Activated naive CD8-positive, alpha-beta T cell (primary cell): ENCODE data around the gene BSG.
A peak's percentile ranks its signal among the peaks of the same experiment; 100 is the strongest.
"Not testable (repeated sequence)": the region's sequence is repeated elsewhere in the genome, so short reads cannot be mapped to it uniquely, and the experiment has no call there.

Experiments used
- H3K27ac Mint-ChIP-seq: one replicate; pipeline ENCODE4 v1.8.0; 2021; ENCODE audit warnings: mixed read lengths
- H3K27me3 Mint-ChIP-seq: one replicate; pipeline ENCODE4 v1.8.0; 2021; ENCODE audit warnings: mixed read lengths
- H3K36me3 Mint-ChIP-seq: one replicate; pipeline ENCODE4 v1.8.0; 2021; ENCODE audit warnings: mixed read lengths
- H3K4me1 Mint-ChIP-seq: one replicate; pipeline ENCODE4 v1.8.0; 2021; ENCODE audit warnings: low read depth, mixed read lengths
- H3K4me3 Mint-ChIP-seq: one replicate; pipeline ENCODE4 v1.8.0; 2021; ENCODE audit warnings: mild to moderate bottlenecking, mixed read lengths
- H3K9me3 Mint-ChIP-seq: one replicate; pipeline ENCODE4 v1.8.0; 2021; ENCODE audit warnings: low read depth, mixed read lengths

Gene BSG

DNA sequence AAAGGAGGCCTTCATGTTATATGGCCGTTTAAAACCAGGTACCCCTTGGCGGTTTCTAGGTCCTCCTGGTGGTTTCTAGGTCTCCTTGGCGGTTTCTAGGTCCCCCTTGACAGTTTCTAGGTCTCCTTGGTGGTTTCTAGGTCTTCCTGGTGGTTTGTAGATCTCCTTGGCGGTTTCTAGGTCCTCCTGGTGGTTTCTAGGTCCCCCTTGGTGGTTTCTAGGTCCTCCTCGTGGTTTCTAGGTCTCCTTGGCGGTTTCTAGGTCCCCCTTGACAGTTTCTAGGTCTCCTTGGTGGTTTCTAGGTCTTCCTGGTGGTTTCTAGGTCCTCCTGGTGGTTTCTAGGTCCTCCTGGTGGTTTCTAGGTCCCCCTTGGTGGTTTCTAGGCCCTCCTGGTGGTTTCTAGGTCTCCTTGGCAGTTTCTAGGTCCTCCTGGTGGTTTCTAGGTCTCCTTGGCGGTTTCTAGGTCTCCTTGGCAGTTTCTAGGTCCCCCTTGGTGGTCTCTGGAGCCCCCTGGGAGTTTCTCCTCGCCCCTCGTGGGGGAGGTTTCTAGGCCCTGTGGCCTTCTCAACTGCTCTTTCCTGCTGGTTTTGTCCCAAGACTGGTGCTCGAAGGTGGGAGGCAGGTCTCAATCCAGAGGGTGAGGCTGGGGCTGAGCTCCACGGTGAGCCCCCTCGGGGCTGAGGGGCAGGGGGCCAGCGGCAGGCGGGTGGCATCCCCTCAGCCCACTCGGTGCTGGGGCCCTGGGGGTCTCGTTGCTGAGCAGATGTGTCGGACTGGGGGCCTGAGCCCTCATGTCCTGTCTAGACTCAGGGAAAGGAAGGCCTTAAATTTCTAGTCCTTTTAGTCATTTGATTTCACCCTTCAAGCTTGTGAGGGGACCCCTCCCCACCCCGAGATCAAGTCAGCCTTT lies 25.3 kb downstream of the BSG start:
- Mint-ChIP-seq H3K27me3 (no peaks in the 10 kb centered on the region), H3K4me3 (no peak overlapping the region), H3K27ac (no peak overlapping the region), H3K36me3 (no peaks in the 10 kb centered on the region), H3K4me1 (no peaks in the 10 kb centered on the region), H3K9me3 (no peaks in the 10 kb centered on the region)

DNA sequence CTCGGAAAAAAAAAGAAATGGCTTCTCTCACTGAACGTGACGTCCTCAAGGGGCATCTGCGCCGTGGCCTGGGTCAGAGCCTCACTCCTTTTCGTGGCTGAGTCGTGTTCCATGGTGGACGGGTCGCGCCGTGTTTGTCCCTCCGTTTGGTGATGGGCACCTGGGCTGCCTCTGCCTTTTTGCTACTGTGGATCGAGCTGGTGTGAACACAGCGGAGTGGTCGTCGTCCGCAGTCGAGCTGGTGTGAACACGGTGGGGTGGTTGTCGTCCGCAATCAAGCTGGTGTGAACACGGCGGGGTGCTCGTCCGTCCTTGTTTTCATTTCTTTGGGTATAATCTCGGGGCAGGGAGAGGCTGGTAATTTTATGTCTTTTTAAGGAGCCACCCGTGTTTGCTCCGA lies 28.9 kb downstream of the BSG start:
- Mint-ChIP-seq H3K36me3 (no peaks in the 10 kb centered on the region), H3K4me3 (no peak overlapping the region), H3K9me3 (no peaks in the 10 kb centered on the region), H3K27ac (no peak overlapping the region), H3K4me1 (no peaks in the 10 kb centered on the region), H3K27me3 (no peaks in the 10 kb centered on the region)

DNA sequence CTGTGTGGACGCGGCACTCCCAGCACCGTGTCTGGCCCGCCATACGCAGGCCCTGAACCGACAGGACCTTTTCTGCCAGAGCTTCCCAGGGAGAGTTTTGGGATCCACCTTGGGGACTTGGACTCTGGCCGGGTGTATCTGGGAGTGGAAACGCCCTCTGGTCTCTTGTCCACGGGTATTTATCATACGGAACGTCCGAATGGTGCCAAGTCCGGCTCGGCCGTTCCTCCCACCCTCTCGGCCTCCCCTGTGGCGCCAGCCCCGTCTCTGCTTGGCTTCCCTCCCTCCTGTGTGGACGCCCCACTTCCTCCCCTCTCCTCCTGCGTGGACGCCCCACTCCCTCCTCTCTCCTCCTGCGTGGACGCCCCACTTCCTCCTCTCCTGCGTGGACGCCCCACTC lies 29.4 kb downstream of the BSG start:
- H3K36me3 Mint-ChIP-seq = no peaks in the 10 kb centered on the region
- no peak overlapping the region for H3K4me3 Mint-ChIP-seq
- H3K4me1 Mint-ChIP-seq = no peaks in the 10 kb centered on the region
- H3K27ac Mint-ChIP-seq = no peak overlapping the region
- no peaks in the 10 kb centered on the region for H3K27me3 Mint-ChIP-seq
- no peaks in the 10 kb centered on the region for H3K9me3 Mint-ChIP-seq

DNA sequence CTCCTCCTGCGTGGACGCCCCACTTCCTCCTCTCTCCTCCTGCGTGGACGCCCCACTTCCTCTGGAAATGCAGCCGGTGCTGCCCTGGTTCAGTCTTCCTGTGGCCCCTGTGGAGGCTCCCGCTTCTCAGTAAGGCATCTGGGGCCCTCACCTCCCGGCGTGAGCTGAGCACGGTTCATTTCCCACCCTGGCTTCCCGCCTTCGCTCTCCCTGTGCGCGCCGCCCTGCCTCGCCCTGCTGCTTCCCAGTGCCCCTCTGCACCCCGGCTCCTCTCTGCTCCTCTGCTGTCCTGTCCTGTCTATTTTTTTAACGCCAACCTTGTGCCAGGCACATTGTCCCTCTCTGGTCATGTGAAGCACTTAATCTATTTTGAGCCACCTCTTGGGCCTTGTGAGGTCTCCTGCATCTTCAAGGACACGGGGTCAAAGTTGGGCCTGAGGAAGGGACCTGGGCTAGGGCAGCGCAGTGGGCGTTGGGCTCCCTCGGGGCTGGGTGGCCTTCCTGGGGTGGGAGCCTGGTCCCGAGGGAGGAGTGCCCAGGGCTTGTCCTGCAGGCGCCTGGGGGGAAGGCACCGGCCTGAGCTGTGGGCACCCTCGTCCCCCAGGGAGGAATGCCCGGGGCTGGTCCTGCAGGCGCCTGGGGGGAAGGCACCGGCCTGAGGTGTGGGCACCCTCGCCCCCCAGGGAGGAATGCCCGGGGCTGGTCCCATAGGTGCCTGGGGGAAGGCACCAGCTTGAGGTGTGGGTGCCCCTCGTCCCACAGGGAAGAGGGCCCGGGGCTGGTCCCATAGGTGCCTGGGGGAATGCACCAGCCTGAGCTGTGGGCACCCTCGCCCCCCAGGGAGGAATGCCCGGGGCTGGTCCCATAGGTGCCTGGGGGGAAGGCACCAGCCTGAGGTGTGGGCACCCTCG lies 30.2 kb downstream of the BSG start:
- Mint-ChIP-seq H3K4me1 (peaks cover 1% of the 10 kb centered on the region), H3K27me3 (no peaks in the 10 kb centered on the region), H3K27ac (no peak overlapping the region), H3K4me3 (no peak overlapping the region), H3K36me3 (no peaks in the 10 kb centered on the region), H3K9me3 (no peaks in the 10 kb centered on the region)

DNA sequence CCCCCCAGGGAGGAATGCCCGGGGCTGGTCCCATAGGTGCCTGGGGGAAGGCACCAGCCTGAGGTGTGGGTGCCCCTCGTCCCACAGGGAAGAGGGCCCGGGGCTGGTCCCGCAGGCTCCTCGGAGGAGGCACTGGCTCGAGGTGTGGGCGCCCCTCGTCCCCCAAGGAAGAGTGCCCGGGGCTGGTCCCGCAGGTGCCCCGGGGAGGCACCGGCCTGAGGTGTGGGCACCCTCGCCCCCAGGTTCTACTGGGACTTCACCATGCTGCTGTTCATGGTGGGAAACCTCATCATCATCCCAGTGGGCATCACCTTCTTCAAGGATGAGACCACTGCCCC lies 30.9 kb downstream of the BSG start:
- not testable (repeated sequence) for H3K4me3 Mint-ChIP-seq, H3K27ac Mint-ChIP-seq, H3K4me1 Mint-ChIP-seq, H3K9me3 Mint-ChIP-seq, H3K27me3 Mint-ChIP-seq, H3K36me3 Mint-ChIP-seq

DNA sequence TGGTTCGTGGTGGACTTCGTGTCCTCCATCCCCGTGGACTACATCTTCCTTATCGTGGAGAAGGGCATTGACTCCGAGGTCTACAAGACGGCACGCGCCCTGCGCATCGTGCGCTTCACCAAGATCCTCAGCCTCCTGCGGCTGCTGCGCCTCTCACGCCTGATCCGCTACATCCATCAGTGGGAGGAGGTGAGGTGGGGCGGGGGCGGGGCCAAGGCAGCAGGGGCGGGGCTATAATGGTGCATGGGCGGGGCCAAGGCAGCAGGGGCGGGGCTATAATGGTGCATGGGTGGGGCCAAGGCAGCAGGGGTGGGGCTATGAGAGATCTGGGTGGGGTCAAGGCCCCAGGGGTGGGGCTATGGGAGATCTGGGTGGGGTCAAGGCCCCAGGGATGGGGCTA lies 31.4 kb downstream of the BSG start:
- not testable (repeated sequence) for H3K27me3 Mint-ChIP-seq

DNA sequence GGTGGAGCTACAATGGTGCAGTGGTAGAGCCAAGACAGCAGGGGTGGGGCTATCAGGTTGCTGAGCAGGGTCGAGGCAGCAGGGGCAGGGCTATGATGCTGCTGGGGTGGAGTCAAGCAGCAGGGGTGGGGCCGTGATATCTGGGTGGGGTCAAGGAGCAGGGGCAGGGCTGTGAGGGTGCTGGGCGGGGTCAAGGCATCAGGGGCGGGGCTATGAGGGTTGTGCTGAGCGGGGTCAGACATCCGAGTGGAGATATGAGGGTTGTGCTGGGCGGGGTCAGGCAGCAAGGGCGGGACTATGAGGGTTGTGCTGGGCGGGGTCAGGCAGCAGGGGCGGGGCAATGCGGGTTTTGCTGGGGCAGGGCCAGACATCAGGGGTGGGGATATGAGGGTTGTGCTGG lies 32.0 kb downstream of the BSG start:
- no peak overlapping the region for H3K4me3 Mint-ChIP-seq
- H3K27ac Mint-ChIP-seq = no peak overlapping the region
- H3K27me3 Mint-ChIP-seq = no peaks in the 10 kb centered on the region
- H3K36me3 Mint-ChIP-seq = no peaks in the 10 kb centered on the region
- H3K4me1 Mint-ChIP-seq = peaks cover 1% of the 10 kb centered on the region
- H3K9me3 Mint-ChIP-seq = no peaks in the 10 kb centered on the region

More for the DNA sequence above, 31.4 kb downstream of the BSG start:
- not testable (repeated sequence) for H3K4me3 Mint-ChIP-seq, H3K27ac Mint-ChIP-seq, H3K36me3 Mint-ChIP-seq, H3K4me1 Mint-ChIP-seq, H3K9me3 Mint-ChIP-seq

DNA sequence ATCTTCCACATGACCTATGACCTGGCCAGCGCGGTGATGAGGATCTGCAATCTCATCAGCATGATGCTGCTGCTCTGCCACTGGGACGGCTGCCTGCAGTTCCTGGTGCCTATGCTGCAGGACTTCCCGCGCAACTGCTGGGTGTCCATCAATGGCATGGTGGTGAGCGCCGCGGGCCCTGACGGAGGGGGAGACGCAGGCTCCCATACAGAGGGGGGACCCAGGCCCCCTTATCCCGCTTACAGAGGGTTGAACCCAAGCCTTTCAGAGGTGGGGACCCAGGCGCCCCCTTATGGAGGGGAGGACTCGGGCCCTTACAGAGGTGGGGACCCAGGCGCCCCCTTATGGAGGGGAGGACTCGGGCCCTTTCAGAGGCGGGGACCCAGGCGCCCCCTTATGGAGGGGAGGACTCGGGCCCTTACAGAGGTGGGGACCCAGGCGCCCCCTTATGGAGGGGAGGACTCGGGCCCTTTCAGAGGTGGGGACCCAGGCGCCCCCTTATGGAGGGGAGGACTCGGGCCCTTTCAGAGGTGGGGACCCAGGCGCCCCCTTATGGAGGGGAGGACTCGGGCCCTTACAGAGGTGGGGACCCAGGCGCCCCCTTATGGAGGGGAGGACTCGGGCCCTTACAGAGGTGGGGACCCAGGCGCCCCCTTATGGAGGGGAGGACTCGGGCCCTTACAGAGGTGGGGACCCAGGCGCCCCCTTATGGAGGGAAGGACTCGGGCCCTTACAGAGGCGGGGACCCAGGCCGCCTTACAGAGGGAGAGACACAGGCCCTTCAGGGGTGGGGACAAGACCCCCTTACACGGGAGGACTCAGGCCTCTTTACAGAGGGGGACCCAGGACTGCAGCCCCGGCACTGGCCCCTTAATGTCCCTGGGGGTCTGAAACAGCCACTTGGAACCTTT lies 32.9 kb downstream of the BSG start:
- not testable (repeated sequence) for H3K27ac Mint-ChIP-seq, H3K4me3 Mint-ChIP-seq, H3K36me3 Mint-ChIP-seq, H3K9me3 Mint-ChIP-seq, H3K4me1 Mint-ChIP-seq, H3K27me3 Mint-ChIP-seq

DNA sequence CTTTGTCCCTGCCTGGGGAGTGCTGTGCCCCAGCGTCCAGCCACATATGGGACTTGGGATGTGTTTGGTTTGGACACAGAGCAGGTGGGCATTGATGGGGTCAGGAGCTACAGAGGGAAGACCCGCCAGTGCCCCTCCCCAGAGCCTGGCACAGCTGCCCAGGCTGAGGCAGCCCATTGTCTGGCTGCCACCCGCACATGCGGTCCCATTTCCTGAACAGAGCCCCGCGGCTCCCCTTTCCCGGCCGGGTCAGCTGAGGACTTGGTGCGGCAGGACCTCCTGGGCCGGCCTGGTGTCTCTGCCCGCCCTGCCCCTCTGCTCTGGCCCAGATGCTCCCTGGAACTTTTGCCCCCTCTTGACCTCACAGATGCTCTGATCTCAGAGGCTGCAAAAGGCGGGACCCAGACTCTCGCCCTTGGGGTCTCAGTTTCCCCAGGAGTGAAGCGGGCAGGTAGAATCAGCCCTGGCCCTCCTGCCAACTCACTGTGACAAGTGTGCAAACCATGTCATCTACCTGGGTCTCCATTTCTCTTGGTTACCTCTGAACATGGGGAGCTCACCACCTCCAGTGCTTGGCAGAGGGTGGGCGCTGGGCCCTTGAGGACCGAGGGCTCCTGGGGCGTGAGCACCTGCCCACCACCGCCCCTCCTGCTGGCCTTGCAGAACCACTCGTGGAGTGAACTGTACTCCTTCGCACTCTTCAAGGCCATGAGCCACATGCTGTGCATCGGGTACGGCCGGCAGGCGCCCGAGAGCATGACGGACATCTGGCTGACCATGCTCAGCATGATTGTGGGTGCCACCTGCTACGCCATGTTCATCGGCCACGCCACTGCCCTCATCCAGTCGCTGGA lies 35.1 kb downstream of the BSG start:
- H3K4me1 Mint-ChIP-seq = peaks cover 13% of the 10 kb centered on the region
- H3K27ac Mint-ChIP-seq = no peak overlapping the region
- no peak overlapping the region for H3K4me3 Mint-ChIP-seq
- no peaks in the 10 kb centered on the region for H3K27me3 Mint-ChIP-seq
- H3K36me3 Mint-ChIP-seq = no peaks in the 10 kb centered on the region
- H3K9me3 Mint-ChIP-seq = no peaks in the 10 kb centered on the region

DNA sequence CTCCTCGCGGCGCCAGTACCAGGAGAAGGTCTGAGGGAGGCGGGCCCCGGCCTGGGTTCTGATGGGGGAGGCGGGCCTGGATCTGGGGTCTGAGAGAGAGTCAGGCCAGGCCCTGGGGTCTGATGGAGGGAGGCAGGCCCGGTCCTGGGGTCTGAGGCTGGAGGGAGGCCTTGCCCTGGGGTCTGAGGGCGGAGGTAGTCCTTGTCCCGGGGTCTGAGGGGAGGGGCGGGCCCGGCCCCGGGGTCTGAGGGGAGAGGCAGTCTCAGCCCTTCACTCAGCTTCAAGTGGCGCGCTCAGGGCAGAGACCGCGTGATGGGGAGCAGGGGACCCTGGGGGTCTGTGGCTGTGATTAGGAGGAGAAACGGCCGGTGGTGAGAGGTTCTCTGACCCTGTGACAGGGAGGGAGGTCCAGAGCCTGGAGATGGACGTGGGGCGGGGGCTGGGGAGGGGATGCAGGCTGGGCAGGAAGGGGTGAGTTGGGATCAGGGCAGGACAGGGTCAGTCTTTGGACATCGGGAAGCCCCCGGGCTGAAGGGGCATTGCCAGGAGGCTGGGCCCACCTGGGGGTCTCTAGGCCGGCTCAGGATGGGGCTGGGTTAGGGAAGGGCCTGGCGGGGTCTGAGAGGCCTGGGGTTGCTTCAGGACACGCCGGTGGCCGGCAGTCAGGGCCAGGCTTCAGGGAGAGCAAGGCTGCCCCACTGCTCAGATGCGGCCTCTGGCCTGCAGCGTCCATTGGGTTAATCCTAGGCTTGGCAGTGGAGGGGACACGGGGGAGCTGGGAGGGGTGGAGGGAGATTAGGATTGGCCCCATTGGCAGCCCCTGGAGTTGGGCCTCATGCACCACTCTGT lies 36.0 kb downstream of the BSG start:
- Mint-ChIP-seq H3K36me3 (no peaks in the 10 kb centered on the region), H3K27me3 (no peaks in the 10 kb centered on the region), H3K4me3 (no peak overlapping the region), H3K4me1 (peaks cover 13% of the 10 kb centered on the region), H3K27ac (no peak overlapping the region), H3K9me3 (no peaks in the 10 kb centered on the region)

DNA sequence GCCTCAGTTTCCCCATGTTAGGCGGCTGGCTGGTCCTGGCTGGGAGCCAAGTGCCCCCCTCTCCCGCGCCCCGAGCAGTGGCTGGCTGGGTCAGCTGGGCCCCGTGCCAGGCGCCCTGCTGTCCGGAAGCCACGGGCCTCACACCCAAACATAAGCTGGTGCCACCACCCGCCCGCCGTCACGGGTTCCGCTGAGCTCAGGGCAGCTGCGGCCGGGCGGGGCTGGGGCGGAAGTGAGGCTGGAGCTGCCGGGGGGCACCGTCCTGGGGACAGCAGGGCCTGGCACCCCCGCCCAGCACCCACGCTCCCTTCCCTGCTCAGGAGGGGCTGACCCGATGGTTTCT lies 36.6 kb downstream of the BSG start:
- Mint-ChIP-seq H3K9me3 (no peaks in the 10 kb centered on the region), H3K27me3 (no peaks in the 10 kb centered on the region), H3K4me1 (peaks cover 13% of the 10 kb centered on the region), H3K36me3 (no peaks in the 10 kb centered on the region), H3K4me3 (no peak overlapping the region), H3K27ac (no peak overlapping the region)

DNA sequence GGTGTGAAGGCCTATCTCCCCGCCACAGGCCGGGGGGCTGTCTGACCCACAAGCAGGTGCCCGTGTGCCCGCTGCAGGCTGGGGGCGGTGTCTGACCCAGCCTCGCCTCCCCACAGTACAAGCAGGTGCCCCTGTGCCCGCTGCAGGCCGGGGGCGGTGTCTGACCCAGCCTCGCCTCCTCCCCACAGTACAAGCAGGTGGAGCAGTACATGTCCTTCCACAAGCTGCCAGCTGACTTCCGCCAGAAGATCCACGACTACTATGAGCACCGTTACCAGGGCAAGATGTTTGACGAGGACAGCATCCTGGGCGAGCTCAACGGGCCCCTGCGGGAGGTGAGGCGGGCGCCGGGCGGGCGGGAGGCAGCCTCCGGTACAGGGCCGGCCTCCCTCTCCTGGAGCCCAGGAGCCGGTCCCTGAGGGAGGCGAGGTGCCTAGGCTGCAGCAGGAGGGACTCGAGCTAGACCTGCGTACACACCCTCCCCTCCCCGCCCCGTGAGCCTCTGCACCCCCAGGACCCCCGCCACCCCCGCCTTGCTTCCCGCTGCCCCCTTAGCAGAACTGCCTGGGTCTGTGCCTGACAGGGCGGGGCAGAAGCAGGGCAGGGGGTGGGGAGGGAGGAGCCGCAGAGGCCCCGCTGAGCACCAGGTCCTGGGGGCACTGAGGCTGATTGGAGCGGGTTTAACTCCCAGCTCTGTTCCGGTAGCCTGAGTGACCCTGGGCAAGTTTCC lies 37.8 kb downstream of the BSG start:
- Mint-ChIP-seq H3K9me3 (no peaks in the 10 kb centered on the region), H3K4me3 (peak overlapping the region; percentile 95), H3K27ac (peak overlapping the region; percentile 94), H3K27me3 (no peaks in the 10 kb centered on the region), H3K36me3 (no peaks in the 10 kb centered on the region), H3K4me1 (peaks cover 13% of the 10 kb centered on the region)
